IMR-90 (cell line): ENCODE measurements around the gene EIF2A. TPM values are rescaled to one million over a fixed set of nuclear protein-coding genes. Genes with fewer than 3 reads are reported as not detected.
A peak's percentile ranks its signal among the peaks of the same experiment; 100 is the strongest.

Experiments used
- ATAC-seq: fragments of 200-7000 bp; cut with Tn5 transposase; 2 replicates; pipeline ENCODE4 v1.9.1; 2020; ENCODE audit warnings: low read depth, mild to moderate bottlenecking, moderate library complexity
- BruUV-seq: library from RNA; stranded (reverse); fragments of 400-500 nt; replicated peaks from 2 replicates; lab custom pipeline; 2021; lab: Mats Ljungman, UMichigan
- CTCF ChIA-PET: fragments of 300-600 bp; formaldehyde crosslinking; extraction: SDS; loops from one replicate; lab custom pipeline; 2021; ENCODE audit warnings: antibody characterized with exemption; lab: Yijun Ruan, JAX
- POLR2A ChIA-PET: fragments of 300-600 bp; sonication (Branson Sonifier 250); formaldehyde crosslinking; loops from one replicate; lab custom pipeline; 2022; ENCODE audit warnings: antibody characterized with exemption; ENCODE audit not compliant: unreplicated experiment; lab: Charles Lee
- DNase-seq: peaks from one replicate; pipeline ENCODE4 v3.0.0; 2013
- H2AFZ ChIP-seq: replicated peaks from 2 replicates; pipeline ENCODE3; 2013; ENCODE audit warnings: low read length, mild to moderate bottlenecking; ENCODE audit not compliant: poor library complexity
- H2AK5ac ChIP-seq: 2 replicates; pipeline ENCODE4 v1.6.1; 2013; ENCODE audit warnings: low read depth, low read length, inconsistent platforms
- H2AK9ac ChIP-seq: replicated peaks from 2 replicates; pipeline ENCODE3; 2013; ENCODE audit warnings: mild to moderate bottlenecking, low read depth, low read length, moderate library complexity; ENCODE audit not compliant: poor library complexity
- H2BK120ac ChIP-seq: 2 replicates; pipeline ENCODE4 v1.6.1; 2013; ENCODE audit warnings: low read depth, low read length, inconsistent platforms
- H2BK15ac ChIP-seq: 3 replicates; pipeline ENCODE4 v1.6.1; 2013; ENCODE audit warnings: low read depth, low read length, inconsistent platforms
- H2BK20ac ChIP-seq: 2 replicates; pipeline ENCODE4 v1.6.1; 2013; ENCODE audit warnings: low read depth, mild to moderate bottlenecking, inconsistent platforms, low read length, moderate library complexity
- H2BK5ac ChIP-seq: 2 replicates; pipeline ENCODE4 v1.6.1; 2013; ENCODE audit warnings: mild to moderate bottlenecking, low read depth, low read length, inconsistent platforms; ENCODE audit not compliant: poor library complexity, severe bottlenecking
- H3K14ac ChIP-seq: replicated peaks from 2 replicates; pipeline ENCODE4 v1.6.1; 2013; ENCODE audit warnings: low read depth, low read length, inconsistent platforms
- H3K18ac ChIP-seq: 2 replicates; pipeline ENCODE4 v1.6.1; 2013; ENCODE audit warnings: low read depth, low read length, control low read depth
- H3K23ac ChIP-seq: 2 replicates; pipeline ENCODE4 v1.6.1; 2013; ENCODE audit warnings: low read depth, low read length, inconsistent platforms
- H3K27ac ChIP-seq: 2 replicates; pipeline ENCODE4 v1.5.1; 2013; ENCODE audit warnings: mild to moderate bottlenecking, control low read depth, low read length; ENCODE audit not compliant: insufficient read depth
- H3K27me3 ChIP-seq: 2 replicates; pipeline ENCODE4 v1.6.1; 2013; ENCODE audit warnings: low read length; ENCODE audit not compliant: control insufficient read depth, insufficient read depth
- H3K36me3 ChIP-seq: 2 replicates; pipeline ENCODE4 v1.6.1; 2013; ENCODE audit warnings: low read length, mixed read lengths; ENCODE audit not compliant: control insufficient read depth, insufficient read depth
- H3K4ac ChIP-seq: 2 replicates; pipeline ENCODE4 v1.6.1; 2013; ENCODE audit warnings: low read depth, low read length, inconsistent platforms
- H3K4me1 ChIP-seq: 2 replicates; pipeline ENCODE4 v1.6.1; 2013; ENCODE audit warnings: low read length, mixed read lengths; ENCODE audit not compliant: control insufficient read depth, insufficient read depth
- H3K4me2 ChIP-seq: 2 replicates; pipeline ENCODE4 v1.6.1; 2013; ENCODE audit warnings: low read depth, mild to moderate bottlenecking, control low read depth, low read length, moderate library complexity
- H3K4me3 ChIP-seq: 2 replicates; pipeline ENCODE4 v1.5.1; 2013; ENCODE audit warnings: low read depth, mild to moderate bottlenecking, control low read depth, low read length, moderate library complexity; ENCODE audit not compliant: insufficient read depth
- H3K56ac ChIP-seq: 2 replicates; pipeline ENCODE4 v1.6.1; 2013; ENCODE audit warnings: low read length, inconsistent platforms; ENCODE audit not compliant: insufficient read depth; ENCODE audit errors: extremely low read depth
- H3K79me1 ChIP-seq, 2 experiments: 2 replicates each; pipeline ENCODE4 v1.6.1; 2013; ENCODE audit warnings: low read length in 2 of 2, inconsistent platforms in 1 of 2, low read depth in 1 of 2
- H3K9ac ChIP-seq: 2 replicates; pipeline ENCODE4 v1.6.1; 2013; ENCODE audit warnings: low read depth, low read length, control low read depth
- H3K9me1 ChIP-seq: 2 replicates; pipeline ENCODE4 v1.6.1; 2013; ENCODE audit warnings: low read length, inconsistent platforms; ENCODE audit not compliant: insufficient read depth
- H3K9me3 ChIP-seq: 2 replicates; pipeline ENCODE4 v1.6.1; 2013; ENCODE audit warnings: low read length; ENCODE audit not compliant: control insufficient read depth, insufficient read depth
- H4K20me1 ChIP-seq: 2 replicates; pipeline ENCODE4 v1.6.1; 2013; ENCODE audit warnings: low read length, inconsistent platforms; ENCODE audit not compliant: insufficient read depth
- H4K5ac ChIP-seq: 2 replicates; pipeline ENCODE4 v1.6.1; 2013; ENCODE audit warnings: mild to moderate bottlenecking, low read depth, low read length, control low read depth
- H4K8ac ChIP-seq, 2 experiments: 2 replicates each; pipeline ENCODE4 v1.6.1; 2013; ENCODE audit warnings: low read depth in 2 of 2, low read length in 2 of 2, control low read depth in 1 of 2, inconsistent platforms in 1 of 2
- H4K91ac ChIP-seq: 2 replicates; pipeline ENCODE4 v1.6.1; 2013; ENCODE audit warnings: low read depth, low read length, inconsistent platforms; ENCODE audit not compliant: insufficient read depth
- BHLHE40 ChIP-seq: fragments of 150-350 bp; IDR thresholded peaks from 2 replicates; pipeline ENCODE4 v1.6.1; 2016; ENCODE audit warnings: mild to moderate bottlenecking, low read depth, low read length
- CTCF ChIP-seq: conservative IDR thresholded peaks from 2 replicates; pipeline ENCODE4 v1.5.1; 2012; ENCODE audit warnings: mild to moderate bottlenecking, low read depth, low read length, improper control_type of control experiment
- FOS ChIP-seq: fragments of 150-350 bp; IDR thresholded peaks from 2 replicates; pipeline ENCODE4 v1.6.1; 2016; ENCODE audit warnings: low read depth, low read length
- NFE2L2 ChIP-seq: fragments of 150-350 bp; IDR thresholded peaks from 2 replicates; pipeline ENCODE4 v1.6.1; 2016; ENCODE audit warnings: low read depth, mild to moderate bottlenecking, low read length
- RCOR1 ChIP-seq: IDR thresholded peaks from 2 replicates; pipeline ENCODE4 v1.6.1; 2012; ENCODE audit warnings: mild to moderate bottlenecking, low read length, improper control_type of control experiment; ENCODE audit not compliant: insufficient replicate concordance
- dilution Hi-C: fragments of 300-500 bp; cut with HindIII; formaldehyde crosslinking; loops from one replicate; pipeline ENCODE4 v1.14.3; 2018; ENCODE audit warnings: low sequenced_read_pairs; ENCODE audit not compliant: unreplicated experiment
- in situ Hi-C: fragments of 300-500 bp; cut with MboI; formaldehyde crosslinking; loops from 3 replicates; pipeline ENCODE4 v1.14.3; 2019; ENCODE audit warnings: low sequenced_read_pairs, inconsistent platforms, mixed read lengths
- intact Hi-C: fragments of 100-400 bp; cut with micrococcal nuclease; formaldehyde crosslinking; loops from 2 replicates; pipeline ENCODE4 v1.10.0; 2022
- polyA plus RNA-seq, 3 experiments: library from polyadenylated mRNA; depleted of rRNA; stranded (reverse); fragments of >200 nt; gene quantifications; 2 replicates each; pipeline ENCODE4 v1.2.3, GENCODE V29; 2012; ENCODE audit warnings: low replicate concordance in 1 of 3
- total RNA-seq: library from RNA; depleted of rRNA; stranded (reverse); fragments of >200 nt; gene quantifications from 2 replicates; pipeline ENCODE4 v1.2.3, GENCODE V29; 2012

Gene EIF2A
- total and polyA plus RNA-seq, 2 of the 4 experiments (the other 2 are of a cell fraction), result 61.2 to 166 TPM

GRCh38 chr3:150544041-150544440 lies 2.5 kb upstream of the EIF2A start:
- no peak overlapping the region for H4K91ac ChIP-seq
- H3K9me3 ChIP-seq, result no peaks in the 10 kb centered on the region
- intact Hi-C loops, result loop anchor here (1.0 kb wide), 1 partner anchor 134 kb away; no protein-coding TSS in a partner anchor
- H2BK120ac ChIP-seq, result no peak overlapping the region
- H3K4me3 ChIP-seq, result peak overlapping the region; percentile 11; the same call in 1 of the 2 replicates
- peak overlapping the region; percentile 0 for H2BK5ac ChIP-seq
- ChIA-PET CTCF (interaction anchor here (0.6 kb wide), 1 partner anchor 70 kb away, joined by 4 read pairs; no protein-coding TSS in a partner anchor), POLR2A (no interaction called here)
- no peak overlapping the region for H2BK20ac ChIP-seq
- ATAC-seq (no peak), DNase-seq (peak; percentile 80)
- H2BK15ac ChIP-seq, result no peak overlapping the region
- no peaks in the 10 kb centered on the region for H3K36me3 ChIP-seq
- no peak overlapping the region for H3K23ac ChIP-seq
- H3K14ac ChIP-seq, result no peak overlapping the region
- H2AFZ ChIP-seq, result no peak overlapping the region
- TF ChIP-seq FOS, result peak; percentile 56
- TF ChIP-seq CTCF, result no peak
- TF ChIP-seq NFE2L2, result no peak
- TF ChIP-seq BHLHE40, result peak; percentile 11; the same call in 1 of the 2 replicates
- peak; percentile 21 for TF ChIP-seq RCOR1
- H3K79me1 ChIP-seq, result peaks cover 12 to 47% of the 10 kb centered on the region in 2 experiments
- peaks cover 33% of the 10 kb centered on the region; the same call in 1 of the 2 replicates for H4K20me1 ChIP-seq
- H3K9me1 ChIP-seq, result no peaks in the 10 kb centered on the region
- dilution Hi-C loops, result no loop called here
- no peak overlapping the region for H2AK5ac ChIP-seq
- no peak overlapping the region for H3K4ac ChIP-seq
- no peak overlapping the region for H3K56ac ChIP-seq
- no peak overlapping the region for H3K27ac ChIP-seq
- no peaks in the 10 kb centered on the region for H3K4me1 ChIP-seq
- no peak overlapping the region for H3K18ac ChIP-seq
- H4K5ac ChIP-seq, result no peak overlapping the region
- no peaks in the 10 kb centered on the region for H3K27me3 ChIP-seq
- in situ Hi-C loops, result no loop called here
- no peak overlapping the region for H4K8ac ChIP-seq
- H3K9ac ChIP-seq, result no peak overlapping the region
- peak overlapping the region; percentile 77 for H3K4me2 ChIP-seq
- BruUV-seq, result no TSS peak
- H2AK9ac ChIP-seq, result no peak overlapping the region
